ENCODE measurements around the gene NTF3.

NTF3 gene

GRCh38 chr12:5458229-5459050 is 26.5 kb downstream of the NTF3 start:
- Histone ChIP-seq H3K27me3 (ENCODE audit: control insufficient read depth, low read length) (no peaks in the 10 kb centered on the region), H3K4me1 (ENCODE audit: control insufficient read depth, low read length) (peaks cover 51% of the 10 kb centered on the region), H3K36me3 (ENCODE audit: control insufficient read depth, low read length) (no peaks in the 10 kb centered on the region), H3K9me2 (replicated peaks; ENCODE audit: control insufficient read depth, low read length) (no peaks in the 10 kb centered on the region), H3K4me3 (ENCODE audit: low read length) (no peak overlapping the region), H3F3A (ENCODE audit: control insufficient read depth, insufficient read depth) (no peaks in the 10 kb centered on the region), H3K4me2 (ENCODE audit: low read length) (peak overlapping the region; percentile 68), H3K79me2 (ENCODE audit: control insufficient read depth, low read length) (no peaks in the 10 kb centered on the region), H3K27ac (ENCODE audit: low read depth, low read length) (no peak overlapping the region), H3K9me3 (ENCODE audit: control insufficient read depth, insufficient read depth, low read length) (no peaks in the 10 kb centered on the region), H4K20me1 (ENCODE audit: control insufficient read depth, insufficient read depth, low read depth, low read length) (no peaks in the 10 kb centered on the region)
- TF ChIP-seq EZH2phosphoT487 (IDR thresholded peaks at IDR 0.05; ENCODE audit: borderline replicate concordance, low read length): no peak
- TF ChIP-seq CTCF (IDR thresholded peaks at IDR 0.05; ENCODE audit: low read depth, low read length, poor library complexity, severe bottlenecking): no peak

GRCh38 chr12:5459051-5459782 is 27.3 kb downstream of the NTF3 start:
- no peak overlapping the region for H3K27ac ChIP-seq (ENCODE audit: low read depth, low read length)
- H3K9me2 ChIP-seq (replicated peaks; ENCODE audit: control insufficient read depth, low read length): no peaks in the 10 kb centered on the region
- TF ChIP-seq EZH2phosphoT487 (IDR thresholded peaks at IDR 0.05; ENCODE audit: borderline replicate concordance, low read length) (no peak), CTCF (IDR thresholded peaks at IDR 0.05; ENCODE audit: low read depth, low read length, poor library complexity, severe bottlenecking) (no peak)
- H3K27me3 ChIP-seq (ENCODE audit: control insufficient read depth, low read length): no peaks in the 10 kb centered on the region
- H3K9me3 ChIP-seq (ENCODE audit: control insufficient read depth, insufficient read depth, low read length): no peaks in the 10 kb centered on the region
- H3K4me1 ChIP-seq (ENCODE audit: control insufficient read depth, low read length): peaks cover 56% of the 10 kb centered on the region
- H3K4me2 ChIP-seq (ENCODE audit: low read length): peak overlapping the region; percentile 12; the same call in 1 of the 2 replicates
- H3K79me2 ChIP-seq (ENCODE audit: control insufficient read depth, low read length): no peaks in the 10 kb centered on the region
- H3K4me3 ChIP-seq (ENCODE audit: low read length): no peak overlapping the region
- H3F3A ChIP-seq (ENCODE audit: control insufficient read depth, insufficient read depth): no peaks in the 10 kb centered on the region
- no peaks in the 10 kb centered on the region for H4K20me1 ChIP-seq (ENCODE audit: control insufficient read depth, insufficient read depth, low read depth, low read length)
- H3K36me3 ChIP-seq (ENCODE audit: control insufficient read depth, low read length): no peaks in the 10 kb centered on the region

- Histone ChIP-seq H3K9me2 (replicated peaks; ENCODE audit: control insufficient read depth, low read length) (no peaks in the 10 kb centered on the region), H3K4me2 (ENCODE audit: low read length) (no peak overlapping the region), H3K27ac (ENCODE audit: low read depth, low read length) (no peak overlapping the region), H3K79me2 (ENCODE audit: control insufficient read depth, low read length) (no peaks in the 10 kb centered on the region), H3K27me3 (ENCODE audit: control insufficient read depth, low read length) (no peaks in the 10 kb centered on the region), H3K9me3 (ENCODE audit: control insufficient read depth, insufficient read depth, low read length) (no peaks in the 10 kb centered on the region), H3K4me1 (ENCODE audit: control insufficient read depth, low read length) (peaks cover 52% of the 10 kb centered on the region), H3F3A (ENCODE audit: control insufficient read depth, insufficient read depth) (no peaks in the 10 kb centered on the region), H3K36me3 (ENCODE audit: control insufficient read depth, low read length) (no peaks in the 10 kb centered on the region), H4K20me1 (ENCODE audit: control insufficient read depth, insufficient read depth, low read depth, low read length) (no peaks in the 10 kb centered on the region), H3K4me3 (ENCODE audit: low read length) (no peak overlapping the region)
- TF ChIP-seq CTCF (IDR thresholded peaks at IDR 0.05; ENCODE audit: low read depth, low read length, poor library complexity, severe bottlenecking): no peak
- TF ChIP-seq EZH2phosphoT487 (IDR thresholded peaks at IDR 0.05; ENCODE audit: borderline replicate concordance, low read length): no peak
Observed at GRCh38 chr12:5460817-5461216, 28.9 kb downstream of the NTF3 start.
